Measurements from ENCODE around the gene FBXL4. TPM values are rescaled to one million over a fixed set of nuclear protein-coding genes. Genes with fewer than 3 reads are reported as not detected.

The FBXL4 gene
- polyA plus RNA-seq, 1 of the 3 experiments (the other 2 are of a cell fraction), result 8.1 TPM

- no peak overlapping the region for H3K27ac ChIP-seq (ENCODE audit: low read depth in 2 of 2, low read length in 1 of 2)
- ChIA-PET CTCF (interaction anchor here (0.6 to 1.7 kb wide), 3 partner anchors 10 to 41 kb away, joined by 3 to 6 read pairs (median 4); no protein-coding TSS in a partner anchor), POLR2A (no interaction called here)
- no peak for TF ChIP-seq CHD2 (IDR thresholded peaks at IDR 0.05; ENCODE audit: low read length, partially characterized antibody)
- TF ChIP-seq RCOR1 (IDR thresholded peaks at IDR 0.05; ENCODE audit: low read length), result no peak
- no peak for TF ChIP-seq GATA2 (CRISPR knock-in tag; IDR thresholded peaks at IDR 0.05)
- no peak for TF ChIP-seq SMC3 (IDR thresholded peaks at IDR 0.05; ENCODE audit: low read depth, low read length)
- no peak for TF ChIP-seq ELF1 (IDR thresholded peaks at IDR 0.05)
- no peak for TF ChIP-seq SIN3A (IDR thresholded peaks at IDR 0.05; ENCODE audit: borderline replicate concordance, low read depth, low read length)
- TF ChIP-seq YY1 (IDR thresholded peaks at IDR 0.05; ENCODE audit: low read depth), result no peak
- no peak for TF ChIP-seq NRF1 (IDR thresholded peaks at IDR 0.05; ENCODE audit: low read depth, low read length)
- no peak for TF ChIP-seq RFX5 (IDR thresholded peaks at IDR 0.05; ENCODE audit: low read length)
- TF ChIP-seq REST (IDR thresholded peaks at IDR 0.05; ENCODE audit: low read depth, low read length), result no peak
- no peak for TF ChIP-seq USF2 (IDR thresholded peaks at IDR 0.05; ENCODE audit: borderline replicate concordance, low read depth, low read length)
- TF ChIP-seq POLR2AphosphoS5 (IDR thresholded peaks at IDR 0.05; ENCODE audit: low read depth, low read length), result no peak
- no peak for TF ChIP-seq IRF3 (IDR thresholded peaks at IDR 0.05; ENCODE audit: low read depth, low read length)
- TF ChIP-seq MXI1 (IDR thresholded peaks at IDR 0.05; ENCODE audit: low read depth, low read length), result no peak
- TF ChIP-seq MEF2A (IDR thresholded peaks at IDR 0.05; ENCODE audit: borderline replicate concordance, low read depth), result no peak
- no peaks in the 10 kb centered on the region for H3K9me3 ChIP-seq
- H3F3A ChIP-seq (replicated peaks; ENCODE audit: insufficient read depth), result no peaks in the 10 kb centered on the region
- WGBS (ENCODE audit: low lambda C conversion rate), result 55% methylated on average over 2 of the region's 2 CpGs
- no peak overlapping the region for H2AFZ ChIP-seq (ENCODE audit: low read depth)
- H3K79me2 ChIP-seq (ENCODE audit: insufficient read depth), result no peaks in the 10 kb centered on the region
- H3K36me3 ChIP-seq (replicated peaks in 1 of 2; ENCODE audit: control insufficient read depth in 1 of 2, insufficient read depth in 2 of 2, low read length in 1 of 2), result no peaks in the 10 kb centered on the region
- H3K4me1 ChIP-seq (ENCODE audit: control insufficient read depth in 1 of 2, insufficient read depth in 2 of 2, low read depth in 1 of 2, low read length in 1 of 2), result no peaks in the 10 kb centered on the region
- no peaks in the 10 kb centered on the region for H3K9me2 ChIP-seq
- no peak overlapping the region for H3K9ac ChIP-seq
- no peaks in the 10 kb centered on the region for H4K20me1 ChIP-seq (ENCODE audit: insufficient read depth)
- DNase-seq, result no peak
- H3K4me3 ChIP-seq (ENCODE audit: low read depth in 2 of 2, low read length in 1 of 2), result no peak overlapping the region
- H3K27me3 ChIP-seq (ENCODE audit: insufficient read depth), result no peaks in the 10 kb centered on the region; the same call in 1 of the 2 replicates
- no peak overlapping the region for H3K4me2 ChIP-seq
Observed at GRCh38 chr6:98975421-98975820, 27.7 kb upstream of the FBXL4 start.
